GM19438 (cell line): ENCODE measurements around the gene CMC1.
"Not testable (repeated sequence)": the region's sequence is repeated elsewhere in the genome, so short reads cannot be mapped to it uniquely, and the experiment has no call there.

ENCODE experiments used
- ATAC-seq: cut with Tn5 transposase; IDR thresholded peaks from one replicate; pipeline ENCODE4 v1.9.1; 2021; ENCODE audit warnings: low read depth; ENCODE audit not compliant: unreplicated experiment

The CMC1 gene

DNA sequence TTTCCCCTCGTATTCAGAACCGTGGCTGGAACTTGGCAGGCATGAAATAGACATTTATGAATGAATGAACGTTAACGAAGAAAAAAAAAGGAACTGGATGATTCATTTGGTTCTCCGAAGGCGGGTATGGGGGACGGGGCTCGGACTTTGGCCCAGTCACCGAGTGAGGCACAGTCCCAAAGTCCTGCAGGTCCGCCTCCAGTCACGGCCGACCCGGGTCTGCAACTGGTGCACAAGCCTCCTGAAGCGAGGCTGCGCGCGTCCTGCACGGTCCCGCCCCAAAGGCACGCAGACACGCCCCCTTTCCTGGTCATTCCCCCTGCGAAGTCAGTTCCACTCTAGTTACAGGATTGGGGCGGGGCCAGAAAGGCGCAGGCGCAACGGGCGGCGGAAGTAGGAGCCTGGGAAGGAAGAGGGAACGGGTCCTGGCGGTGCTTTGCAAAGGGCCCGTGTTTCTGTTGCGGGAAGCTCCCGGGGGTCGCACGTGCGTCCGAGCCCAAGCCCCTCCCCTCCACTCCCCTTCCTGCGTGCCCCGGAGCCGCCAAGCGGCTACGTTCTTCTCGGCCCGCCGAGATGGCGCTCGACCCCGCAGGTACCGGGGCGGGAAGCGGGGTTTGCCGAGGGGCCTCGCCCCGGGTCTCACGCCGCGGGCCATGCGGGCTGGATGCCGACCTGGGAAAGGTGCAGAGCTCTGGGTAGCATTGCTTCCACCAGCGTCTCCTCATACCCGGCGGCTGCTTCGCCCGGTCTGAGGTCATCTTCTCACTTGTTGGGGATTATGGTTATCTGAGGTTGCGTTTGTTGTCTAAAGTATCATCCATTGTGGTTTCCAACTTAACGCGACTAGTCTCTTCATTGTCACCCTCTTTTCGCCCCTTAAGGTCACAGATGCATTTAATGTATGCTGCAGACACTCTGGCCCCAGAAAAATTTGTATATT, at the start of gene CMC1:
Gene CMC1 (plus strand): TSS at position 399 of the 940 bp plus-strand sequence. CDS start 175 bp downstream, at position 574.
- peak; percentile 97 for ATAC-seq

DNA sequence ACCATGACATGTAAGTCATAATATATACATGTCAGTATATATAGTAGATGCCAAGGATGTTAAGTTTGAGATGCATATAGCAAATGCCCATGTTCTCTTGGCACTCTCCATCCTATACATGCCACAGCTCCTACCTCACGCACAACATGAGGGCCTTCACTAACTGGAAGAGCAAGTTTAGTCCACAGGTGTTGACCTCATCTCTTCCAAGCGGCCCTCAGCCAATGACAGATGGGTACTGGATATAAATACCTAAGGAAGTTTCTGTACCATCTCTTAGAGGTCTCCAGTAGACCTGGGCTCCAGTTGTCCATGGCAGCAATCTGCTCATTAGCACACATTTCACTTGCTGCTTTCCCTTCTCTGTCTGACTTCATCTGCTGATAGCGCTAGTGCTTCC, 43.3 kb upstream of the CMC1 start:
- ATAC-seq, result no peak

GRCh38 chr3:28198974-28199373, 42.4 kb upstream of the CMC1 start:
- ATAC-seq, result no peak

GRCh38 chr3:28199643-28200042, 41.8 kb upstream of the CMC1 start:
- not testable (repeated sequence) for ATAC-seq

DNA sequence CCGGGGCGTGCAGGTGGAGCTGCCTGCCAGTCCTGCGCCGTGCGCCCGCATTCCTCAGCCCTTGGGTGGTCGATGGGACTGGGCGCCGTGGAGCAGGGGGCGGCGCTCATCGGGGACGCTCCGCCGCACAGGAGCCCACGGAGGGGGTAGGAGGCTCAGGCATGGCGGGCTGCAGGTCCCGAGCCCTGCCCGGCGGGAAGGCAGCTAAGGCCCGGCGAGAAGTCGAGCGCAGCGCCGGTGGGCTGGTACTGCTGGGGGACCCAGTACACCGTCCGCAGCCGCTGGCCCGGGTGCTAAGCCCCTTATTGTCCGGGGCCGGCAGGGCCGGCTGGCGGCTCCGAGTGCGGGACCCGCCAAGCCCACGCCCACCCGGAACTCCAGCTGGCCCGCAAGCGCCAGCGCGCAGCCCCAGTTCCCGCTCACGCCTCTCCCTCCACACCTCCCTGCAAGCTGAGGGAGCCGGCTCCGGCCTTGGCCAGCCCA, 41.0 kb upstream of the CMC1 start:
- not testable (repeated sequence) for ATAC-seq

DNA sequence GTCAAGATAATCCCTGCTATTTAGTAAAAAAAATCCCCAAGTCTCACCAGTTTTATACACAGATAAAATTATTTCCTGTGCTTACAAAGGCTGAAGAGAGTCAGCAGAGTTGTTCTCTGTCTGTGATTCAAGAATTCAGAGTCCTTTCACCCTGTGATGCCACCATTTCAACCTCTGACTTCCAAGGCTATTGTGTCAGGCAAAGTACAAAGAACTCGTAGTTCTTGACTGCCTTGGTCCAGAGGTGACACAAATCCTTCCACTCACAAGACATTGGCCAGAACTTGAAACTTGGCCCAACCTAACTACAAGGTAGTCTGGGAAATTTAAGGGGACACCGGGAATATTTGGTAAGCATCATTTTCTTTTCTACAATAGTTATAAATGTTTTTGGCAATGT, 34.9 kb upstream of the CMC1 start:
- ATAC-seq, result no peak

DNA sequence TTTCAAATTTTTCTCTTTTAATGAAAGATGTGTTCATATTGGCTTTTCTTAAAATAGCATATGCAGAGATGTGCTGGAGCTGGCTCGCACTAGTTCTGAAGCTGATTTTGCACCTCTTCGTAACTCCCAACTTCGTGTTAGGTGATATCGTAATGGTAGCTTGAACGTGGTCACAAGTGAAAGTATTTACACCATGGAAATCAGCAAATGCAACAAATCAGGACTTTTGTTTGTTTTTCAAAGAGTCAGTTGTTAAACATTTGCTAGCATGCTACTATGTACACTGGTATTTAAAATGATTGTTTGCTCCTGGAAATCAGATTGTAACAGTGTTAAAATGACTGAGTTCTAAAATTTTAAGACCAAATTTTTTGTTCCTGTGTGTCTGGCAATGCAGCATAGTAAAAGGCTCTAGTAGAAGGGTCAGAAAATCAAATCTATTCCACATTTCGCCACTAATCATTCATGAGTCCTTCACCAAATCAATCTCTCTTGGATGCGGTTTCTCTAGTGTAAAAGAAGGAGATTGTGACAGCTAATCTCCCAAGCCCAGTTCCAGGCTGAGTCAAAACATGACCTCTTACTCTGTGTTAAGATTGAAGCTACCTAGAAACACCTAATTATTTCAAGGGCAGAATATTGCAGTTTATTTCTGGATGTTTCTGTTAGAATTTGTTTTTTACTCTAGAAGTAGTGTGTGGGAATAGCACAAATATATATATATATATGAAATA, 34.3 kb upstream of the CMC1 start:
- ATAC-seq, result no peak

- ATAC-seq, result no peak
Measured at GRCh38 chr3:28210968-28211713, 30.3 kb upstream of the CMC1 start.

DNA sequence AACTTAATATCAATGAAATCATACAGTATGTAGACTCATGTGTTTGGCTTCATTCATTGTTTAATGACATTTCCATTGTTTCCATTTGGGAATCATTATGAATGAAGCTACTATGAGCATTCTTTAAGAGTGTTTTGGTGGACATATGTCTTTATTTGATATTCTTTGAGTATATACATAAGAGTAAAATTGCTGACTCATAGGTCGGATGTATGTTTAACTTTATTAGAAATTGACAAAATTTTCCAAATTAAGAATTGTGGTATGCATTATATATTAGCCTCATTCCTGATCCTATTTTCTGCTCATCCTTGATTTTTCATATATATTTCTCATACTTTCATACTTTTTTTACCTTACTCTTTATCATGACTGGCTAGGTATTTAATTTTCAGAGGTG, 28.7 kb upstream of the CMC1 start:
- ATAC-seq, result no peak

GRCh38 chr3:28215407-28215806, 26.0 kb upstream of the CMC1 start:
- no peak for ATAC-seq

DNA sequence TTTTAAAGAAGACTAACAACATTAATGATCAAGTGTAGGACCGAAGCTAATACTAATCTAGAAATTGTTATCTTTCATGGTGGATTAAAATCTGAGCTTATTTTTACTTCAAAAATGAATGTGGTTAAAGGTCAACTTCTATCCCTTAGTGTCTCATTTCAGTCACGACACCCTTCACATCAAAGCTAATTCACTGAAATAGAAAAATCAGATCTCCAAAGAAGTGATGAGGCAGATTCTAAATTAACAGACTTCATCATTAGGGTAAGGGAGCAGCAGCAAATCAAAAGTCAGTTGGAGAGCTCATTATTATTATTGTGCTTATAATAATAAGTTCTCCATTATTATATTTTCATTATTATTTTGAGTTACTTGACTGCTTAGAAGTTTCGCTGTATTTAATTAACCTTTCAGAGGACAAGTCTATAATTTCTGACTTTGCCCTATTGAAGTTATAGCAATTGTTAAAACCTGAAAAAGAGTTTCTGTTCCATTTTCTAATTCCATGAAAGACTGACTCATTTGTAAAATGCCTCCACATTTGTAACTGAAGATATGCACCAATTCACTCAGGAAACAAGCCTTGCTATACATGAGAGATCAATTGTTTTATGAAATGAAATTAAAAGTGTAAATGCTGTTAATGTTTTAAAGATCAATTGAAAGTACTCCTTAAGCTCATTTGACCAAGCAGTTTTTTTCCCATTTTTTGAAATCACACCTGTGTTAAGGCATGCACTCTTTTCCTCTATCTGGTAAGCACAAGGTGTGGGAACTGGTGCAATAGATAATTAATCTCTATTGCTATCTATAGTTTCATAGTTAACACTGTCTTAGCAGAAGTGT, 23.1 kb upstream of the CMC1 start:
- no peak for ATAC-seq

DNA sequence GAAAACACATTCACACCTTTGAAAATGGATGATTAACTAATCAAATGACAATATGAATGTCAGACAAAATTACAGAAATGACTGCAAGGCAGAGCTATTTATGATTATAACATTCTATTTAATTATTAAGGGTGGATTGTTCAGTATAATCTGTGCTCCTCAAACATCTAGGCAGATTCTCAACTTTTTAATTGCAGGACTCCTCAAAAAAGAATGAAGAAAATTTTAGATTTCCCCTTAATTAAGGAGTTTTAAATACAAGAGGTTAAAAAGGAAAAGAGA, 22.6 kb upstream of the CMC1 start:
- no peak for ATAC-seq

DNA sequence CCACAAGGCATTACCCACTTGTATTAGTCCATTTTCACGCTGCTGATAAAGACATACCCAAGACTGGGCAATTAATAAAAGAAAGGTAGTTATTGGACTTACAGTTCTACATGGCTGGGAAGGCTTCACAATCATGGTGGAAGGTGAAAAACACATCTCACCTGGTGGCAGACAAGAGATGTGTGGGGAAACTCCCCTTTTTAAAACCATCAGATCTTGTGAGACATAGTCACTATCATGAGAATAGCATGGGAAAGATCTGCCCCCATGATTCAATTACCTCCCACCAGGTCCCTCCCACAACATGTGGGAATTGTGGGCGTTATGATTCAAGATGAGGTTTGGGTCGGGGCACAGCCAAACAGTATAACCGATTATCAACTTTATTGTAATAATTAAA, 17.0 kb upstream of the CMC1 start:
- no peak for ATAC-seq

GRCh38 chr3:28226020-28226419, 15.4 kb upstream of the CMC1 start:
- ATAC-seq, result no peak

- ATAC-seq, result no peak
Measured at GRCh38 chr3:28228623-28229022, 12.8 kb upstream of the CMC1 start.

DNA sequence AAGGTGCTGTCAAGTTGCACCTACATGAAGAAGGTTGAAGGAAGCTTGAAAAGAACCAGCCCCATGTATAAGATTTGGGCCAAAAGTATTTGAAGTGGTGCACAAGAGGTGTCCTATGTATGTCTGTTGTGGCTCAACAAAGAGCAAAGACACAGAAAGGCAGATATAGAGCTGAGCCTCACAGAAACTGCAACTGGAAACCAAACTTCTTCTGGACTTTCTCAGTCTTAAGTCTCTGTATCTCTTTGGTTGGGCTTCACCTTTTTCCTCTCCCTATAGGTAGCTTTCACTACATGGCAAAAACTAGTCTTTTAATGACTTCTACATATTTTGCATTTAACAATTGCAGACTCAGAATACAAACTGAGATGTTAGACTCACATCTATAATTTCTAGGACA, 8.8 kb upstream of the CMC1 start:
- no peak for ATAC-seq

DNA sequence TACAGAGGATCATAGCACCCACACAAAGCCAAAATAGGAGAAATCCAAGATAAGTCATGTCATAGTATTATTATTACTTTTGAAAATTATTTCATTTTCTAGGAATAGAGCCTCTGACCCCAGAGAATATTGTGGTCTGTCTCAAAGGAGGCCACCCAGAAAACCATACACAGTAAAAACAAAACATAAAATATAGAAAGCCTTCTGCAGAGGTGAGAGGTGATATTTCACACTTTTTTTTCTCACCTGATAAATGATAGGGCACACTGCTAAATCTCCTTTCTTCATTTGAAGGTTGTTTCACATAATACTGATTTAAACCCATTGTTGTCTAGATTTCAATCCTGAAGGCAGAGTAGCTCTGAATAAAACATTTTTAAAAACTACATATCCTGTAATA, 7.0 kb upstream of the CMC1 start:
- ATAC-seq, result no peak

GRCh38 chr3:28239108-28239507, 2.3 kb upstream of the CMC1 start:
- no peak for ATAC-seq

DNA sequence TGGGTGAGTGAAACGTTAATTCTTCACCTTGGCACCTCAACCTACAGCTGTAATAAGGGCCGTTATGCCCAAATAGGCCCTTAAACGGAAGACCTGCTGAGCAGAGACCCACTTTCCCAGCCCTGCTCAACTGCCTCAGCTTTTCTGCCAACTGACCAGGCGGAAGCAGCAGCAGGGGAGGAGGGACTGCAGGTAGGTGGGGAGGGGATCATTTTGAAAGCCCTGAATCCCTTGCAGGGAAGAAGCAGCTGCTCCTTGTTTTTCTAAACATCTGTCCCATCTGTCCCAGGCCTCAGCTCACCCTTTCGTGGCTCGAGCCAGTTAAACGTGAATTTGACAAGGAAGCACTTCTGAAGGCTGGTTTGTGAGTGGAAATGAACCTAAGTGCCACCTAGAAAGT, 978 bp upstream of the CMC1 start:
- ATAC-seq, result no peak

DNA sequence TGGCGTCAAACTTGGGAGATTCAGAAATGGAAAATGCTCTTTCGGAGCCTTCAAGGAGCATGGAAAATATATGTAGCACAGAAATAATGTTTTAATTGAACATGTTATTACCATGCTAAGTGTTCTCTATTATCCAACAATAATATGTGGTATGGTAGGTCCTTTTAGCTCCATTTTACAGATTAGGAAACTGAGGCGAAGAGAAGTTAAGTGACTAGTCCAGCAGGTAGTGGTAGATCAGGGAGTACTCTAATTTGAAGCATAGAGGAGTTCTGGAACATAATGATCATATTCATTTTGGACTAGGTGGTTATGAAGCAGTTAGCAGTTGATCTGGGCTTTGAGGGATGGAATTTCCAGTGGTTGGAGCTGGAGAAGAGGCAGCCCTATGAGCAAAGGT, 1.1 kb downstream of the CMC1 start:
- no peak for ATAC-seq
